ENCODE data around the gene CTSA. TPM values are rescaled to one million over a fixed set of nuclear protein-coding genes. Genes with fewer than 3 reads are reported as not detected.

The CTSA gene
- total RNA-seq, 1 experiment from 2014 or later, result 123 TPM

DNA sequence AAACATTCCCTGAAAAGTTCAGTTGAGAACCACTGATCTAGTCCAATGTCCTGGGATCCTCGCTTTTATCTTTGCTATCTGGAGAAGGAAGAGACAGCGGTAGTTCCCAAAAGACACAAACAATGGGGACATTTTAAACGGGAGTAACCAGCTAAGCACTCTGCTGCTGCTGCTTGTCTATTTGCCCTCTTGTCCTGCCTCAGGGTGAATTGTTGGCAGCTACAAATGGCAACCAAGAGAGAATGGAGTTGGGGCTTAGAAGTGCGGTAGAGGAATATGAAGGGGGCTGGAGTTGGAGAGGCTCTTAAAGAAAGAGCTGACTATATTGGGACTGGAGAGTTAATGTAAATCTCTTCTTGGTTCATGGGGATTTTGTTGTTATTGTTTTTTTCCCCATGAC is 16.6 kb upstream of the CTSA start:
- peaks cover 14% of the 10 kb centered on the region; the same call in 1 of the 2 replicates for H3F3A ChIP-seq (ENCODE audit: insufficient read depth, low read depth)
- no peak overlapping the region for H3K27ac ChIP-seq
- H3K79me2 ChIP-seq (ENCODE audit: low read depth), result no peaks in the 10 kb centered on the region
- TF ChIP-seq EZH2 (IDR thresholded peaks at IDR 0.05; ENCODE audit: low read depth), result no peak
- TF ChIP-seq, protein P1, sequence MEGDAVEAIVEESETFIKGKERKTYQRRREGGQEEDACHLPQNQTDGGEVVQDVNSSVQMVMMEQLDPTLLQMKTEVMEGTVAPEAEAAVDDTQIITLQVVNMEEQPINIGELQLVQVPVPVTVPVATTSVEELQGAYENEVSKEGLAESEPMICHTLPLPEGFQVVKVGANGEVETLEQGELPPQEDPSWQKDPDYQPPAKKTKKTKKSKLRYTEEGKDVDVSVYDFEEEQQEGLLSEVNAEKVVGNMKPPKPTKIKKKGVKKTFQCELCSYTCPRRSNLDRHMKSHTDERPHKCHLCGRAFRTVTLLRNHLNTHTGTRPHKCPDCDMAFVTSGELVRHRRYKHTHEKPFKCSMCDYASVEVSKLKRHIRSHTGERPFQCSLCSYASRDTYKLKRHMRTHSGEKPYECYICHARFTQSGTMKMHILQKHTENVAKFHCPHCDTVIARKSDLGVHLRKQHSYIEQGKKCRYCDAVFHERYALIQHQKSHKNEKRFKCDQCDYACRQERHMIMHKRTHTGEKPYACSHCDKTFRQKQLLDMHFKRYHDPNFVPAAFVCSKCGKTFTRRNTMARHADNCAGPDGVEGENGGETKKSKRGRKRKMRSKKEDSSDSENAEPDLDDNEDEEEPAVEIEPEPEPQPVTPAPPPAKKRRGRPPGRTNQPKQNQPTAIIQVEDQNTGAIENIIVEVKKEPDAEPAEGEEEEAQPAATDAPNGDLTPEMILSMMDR (conservative IDR thresholded peaks at IDR 0.05), result no peak
- no TSS peak for BruUV-seq (replicated peaks)
- intact Hi-C loops (cut with micrococcal nuclease; ENCODE audit: unreplicated experiment), result no loop called here
- H4K20me1 ChIP-seq (ENCODE audit: insufficient read depth), result no peaks in the 10 kb centered on the region
- no peaks in the 10 kb centered on the region for H3K27me3 ChIP-seq (ENCODE audit: insufficient read depth, low read depth)
- no peak overlapping the region for H3K4me3 ChIP-seq
- ChIA-PET POLR2A (ENCODE audit: unreplicated experiment) (no interaction called here), CTCF (no interaction called here)
- no peak overlapping the region for H2AFZ ChIP-seq
- no peaks in the 10 kb centered on the region for H3K36me3 ChIP-seq (ENCODE audit: low read depth)
- H3K9me3 ChIP-seq (ENCODE audit: insufficient read depth, low read depth), result no peaks in the 10 kb centered on the region
- H3K4me1 ChIP-seq (replicated peaks; ENCODE audit: insufficient read depth), result peaks cover 18% of the 10 kb centered on the region
- DNase-seq, result peak in 1 of 2 experiments; percentile 25
- no peak overlapping the region for H3K4me2 ChIP-seq
- H3K9me2 ChIP-seq (ENCODE audit: insufficient read depth), result no peaks in the 10 kb centered on the region

DNA sequence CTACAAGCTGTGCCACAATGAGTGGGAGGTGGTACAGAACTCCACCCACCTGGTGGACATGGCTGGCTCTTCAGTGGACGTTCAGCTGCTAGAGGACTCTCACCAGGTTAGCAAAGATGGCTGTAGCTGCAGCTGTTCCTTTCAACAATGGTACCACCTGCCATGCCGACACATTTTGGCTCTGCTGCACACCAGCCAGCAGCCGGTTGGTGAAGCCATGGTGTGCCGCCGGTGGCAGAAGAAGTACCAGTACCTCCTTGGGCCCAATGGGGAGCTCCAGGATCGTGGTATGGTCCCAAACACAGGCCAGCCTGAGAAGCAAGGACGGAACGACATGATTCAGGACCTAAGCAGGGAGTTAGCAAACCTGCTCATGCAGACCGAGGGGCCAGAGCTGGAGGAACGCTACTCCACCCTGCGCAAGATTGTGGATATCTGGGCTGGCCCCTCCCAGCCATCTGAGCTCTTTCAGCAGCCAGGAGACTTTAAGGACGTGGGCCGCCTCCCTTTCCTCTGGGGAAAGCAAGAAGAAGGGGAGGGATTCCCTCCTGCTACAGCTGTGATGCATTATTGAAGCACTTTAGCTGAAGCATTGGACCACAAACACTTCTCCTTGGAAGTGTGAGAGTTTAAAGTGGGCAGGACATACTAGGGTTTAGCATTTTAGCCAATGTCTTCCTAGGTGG is 12.9 kb upstream of the CTSA start:
- Histone ChIP-seq H3K79me2 (ENCODE audit: low read depth) (peaks cover 21% of the 10 kb centered on the region), H2AFZ (no peak overlapping the region), H4K20me1 (ENCODE audit: insufficient read depth) (no peaks in the 10 kb centered on the region), H3F3A (ENCODE audit: insufficient read depth, low read depth) (peaks cover 13% of the 10 kb centered on the region; the same call in 1 of the 2 replicates), H3K9me2 (ENCODE audit: insufficient read depth) (no peaks in the 10 kb centered on the region), H3K4me3 (no peak overlapping the region), H3K9me3 (ENCODE audit: insufficient read depth, low read depth) (no peaks in the 10 kb centered on the region), H3K27ac (no peak overlapping the region), H3K4me1 (replicated peaks; ENCODE audit: insufficient read depth) (peaks cover 11% of the 10 kb centered on the region), H3K36me3 (ENCODE audit: low read depth) (peaks cover under 1% of the 10 kb centered on the region; the same call in 1 of the 2 replicates), H3K27me3 (ENCODE audit: insufficient read depth, low read depth) (no peaks in the 10 kb centered on the region), H3K4me2 (no peak overlapping the region)
- intact Hi-C loops (cut with micrococcal nuclease; ENCODE audit: unreplicated experiment), result no loop called here
- ChIA-PET POLR2A (ENCODE audit: unreplicated experiment) (no interaction called here), CTCF (no interaction called here)
- BruUV-seq (replicated peaks), result no TSS peak
- TF ChIP-seq EZH2 (IDR thresholded peaks at IDR 0.05; ENCODE audit: low read depth), result no peak
- TF ChIP-seq, protein P1 (conservative IDR thresholded peaks at IDR 0.05), result no peak
- DNase-seq, result no peak

DNA sequence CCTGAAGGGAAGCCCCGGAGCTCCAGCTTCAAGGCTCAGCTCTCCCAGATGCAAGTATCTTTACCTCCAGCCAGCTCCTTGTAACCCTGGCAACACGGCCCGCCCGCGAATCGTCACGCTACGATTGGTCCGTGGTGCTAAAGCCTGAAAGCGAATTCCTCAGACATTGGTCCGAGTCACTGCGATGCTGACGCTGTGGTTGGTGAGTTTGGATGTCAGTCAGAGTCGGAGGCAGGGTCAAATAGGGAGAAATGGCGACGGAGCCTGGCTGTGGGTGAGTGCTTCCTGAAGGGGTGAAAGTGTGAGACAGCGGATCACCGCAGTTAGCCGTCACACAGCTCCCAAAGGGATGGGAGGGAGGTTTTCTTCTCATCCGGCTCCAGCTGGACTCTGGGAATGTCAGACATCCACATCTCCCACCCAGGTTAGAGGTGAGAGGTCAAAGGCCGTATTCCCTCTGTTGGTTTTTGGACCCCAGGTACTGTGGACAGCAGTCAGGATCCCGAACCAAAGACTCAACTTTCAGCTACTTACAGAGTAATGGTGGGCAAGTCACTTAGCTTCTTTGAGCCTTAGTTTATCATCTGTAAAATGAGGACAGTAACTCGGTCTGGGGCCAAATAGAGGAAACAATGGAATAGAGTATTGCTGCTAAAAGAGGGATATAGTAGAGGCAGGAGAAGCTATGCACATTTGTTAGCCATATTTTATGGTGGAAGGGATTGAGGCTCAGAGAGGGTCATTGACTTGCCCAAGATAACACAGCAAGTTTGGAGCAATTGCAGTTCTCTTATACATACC is 9.9 kb upstream of the CTSA start, which contains the start of gene ZSWIM1:
Gene ZSWIM1 (plus strand): TSS at position 240 of the 801 bp plus-strand sequence. CDS start 1,366 bp downstream, outside the sequence.
- ChIA-PET CTCF (interaction anchor here (0.5 to 0.6 kb wide), 2 partner anchors 82 to 1673 kb away, joined by 3 to 8 read pairs; no protein-coding TSS in a partner anchor), POLR2A (ENCODE audit: unreplicated experiment) (interaction anchor here (0.5 to 0.7 kb wide), 10 partner anchors 25 to 1279 kb away, joined by 3 to 5 read pairs (median 3); no protein-coding TSS in a partner anchor)
- Histone ChIP-seq H2AFZ (peak within 1 kb of the TSS; percentile 79), H3K4me2 (peak within 1 kb of the TSS; percentile 86), H3K4me3 (peak within 1 kb of the TSS; percentile 67), H4K20me1 (ENCODE audit: insufficient read depth) (no peaks in the 10 kb centered on the region), H3K36me3 (ENCODE audit: low read depth) (peaks cover 8% of the 10 kb centered on the region; the same call in 1 of the 2 replicates), H3K27me3 (ENCODE audit: insufficient read depth, low read depth) (no peaks in the 10 kb centered on the region), H3K27ac (peak within 1 kb of the TSS; percentile 14; the same call in 1 of the 2 replicates), H3K79me2 (ENCODE audit: low read depth) (peaks cover 33% of the 10 kb centered on the region), H3K9me2 (ENCODE audit: insufficient read depth) (no peaks in the 10 kb centered on the region), H3K4me1 (replicated peaks; ENCODE audit: insufficient read depth) (peaks cover 31% of the 10 kb centered on the region), H3K9me3 (ENCODE audit: insufficient read depth, low read depth) (no peaks in the 10 kb centered on the region), H3F3A (ENCODE audit: insufficient read depth, low read depth) (peaks cover 26% of the 10 kb centered on the region)
- TF ChIP-seq, protein P1 (conservative IDR thresholded peaks at IDR 0.05), result no peak
- no peak for TF ChIP-seq EZH2 (IDR thresholded peaks at IDR 0.05; ENCODE audit: low read depth)
- BruUV-seq (replicated peaks), result TSS peak; percentile 54
- DNase-seq, result peak; percentile 98 to 99
- intact Hi-C loops (cut with micrococcal nuclease; ENCODE audit: unreplicated experiment), result loop anchor here (2.0 kb wide), 1 partner anchor 24 kb away; the partner anchor contains the start of genes ACOT8 and ZSWIM3

Measured in PC-9 (cell line).